Measurements from ENCODE around the gene DENND6B. TPM values are rescaled to one million over a fixed set of nuclear protein-coding genes. Genes with fewer than 3 reads are reported as not detected.
A peak's percentile ranks its signal among the peaks of the same experiment; 100 is the strongest.
"Not testable (repeated sequence)": the region's sequence is repeated elsewhere in the genome, so short reads cannot be mapped to it uniquely, and the experiment has no call there.

The DENND6B gene
- total RNA-seq, 1 experiment from 2014 or later, result 14.3 TPM

DNA sequence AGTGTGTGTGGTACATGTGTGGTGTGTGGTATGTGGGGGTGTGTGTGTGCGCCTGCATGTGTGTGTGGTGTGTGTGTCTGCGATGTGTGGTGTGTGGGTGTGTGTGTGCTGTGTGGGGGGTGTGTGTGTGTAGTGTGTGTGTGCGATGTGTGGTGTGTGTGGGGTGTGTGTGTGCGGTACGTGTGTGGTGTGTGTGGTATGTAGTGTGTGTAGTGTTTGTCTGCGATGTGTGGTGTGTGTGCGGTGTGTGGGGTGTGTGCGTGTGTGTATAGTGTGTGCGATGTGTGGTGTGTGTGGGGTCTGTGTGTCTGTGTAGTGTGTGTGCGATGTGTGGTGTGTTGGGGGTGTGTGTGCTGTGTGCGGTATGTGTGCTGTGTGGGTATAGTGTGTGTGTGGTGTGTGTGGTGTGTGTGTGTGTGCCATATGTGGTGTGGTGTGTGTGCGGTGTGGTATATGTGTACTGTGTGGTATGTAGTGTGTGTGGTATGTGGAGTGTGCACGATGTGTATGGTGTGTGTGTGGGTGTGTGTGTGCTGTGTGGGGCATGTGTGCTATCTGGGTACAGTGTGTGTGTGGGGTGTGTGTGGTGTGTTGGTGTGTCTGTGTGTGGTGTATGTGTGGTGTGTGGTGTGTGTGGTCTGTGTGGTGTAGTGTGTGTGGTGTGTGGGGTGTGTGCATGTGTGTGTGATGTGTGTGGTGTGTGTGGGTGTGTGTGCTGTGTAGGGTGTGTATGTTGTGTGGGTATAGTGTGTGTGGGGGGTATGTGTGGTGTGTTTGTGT is 10.6 kb upstream of the DENND6B start:
- Histone ChIP-seq H3F3A (ENCODE audit: insufficient read depth, low read depth) (peaks cover 59% of the 10 kb centered on the region), H3K4me1 (replicated peaks; ENCODE audit: insufficient read depth) (0 out of 2 replicates have a peak, but pooled peaks cover 4% of the 10 kb centered on the region), H3K4me3 (no peak overlapping the region), H3K9me2 (ENCODE audit: insufficient read depth) (no peaks in the 10 kb centered on the region), H3K79me2 (ENCODE audit: low read depth) (no peaks in the 10 kb centered on the region), H3K27me3 (ENCODE audit: insufficient read depth, low read depth) (no peaks in the 10 kb centered on the region), H3K27ac (no peak overlapping the region), H3K36me3 (ENCODE audit: low read depth) (no peaks in the 10 kb centered on the region), H4K20me1 (ENCODE audit: insufficient read depth) (no peaks in the 10 kb centered on the region), H3K9me3 (ENCODE audit: insufficient read depth, low read depth) (no peaks in the 10 kb centered on the region), H2AFZ (no peak overlapping the region), H3K4me2 (no peak overlapping the region)
- TF ChIP-seq, protein P1, sequence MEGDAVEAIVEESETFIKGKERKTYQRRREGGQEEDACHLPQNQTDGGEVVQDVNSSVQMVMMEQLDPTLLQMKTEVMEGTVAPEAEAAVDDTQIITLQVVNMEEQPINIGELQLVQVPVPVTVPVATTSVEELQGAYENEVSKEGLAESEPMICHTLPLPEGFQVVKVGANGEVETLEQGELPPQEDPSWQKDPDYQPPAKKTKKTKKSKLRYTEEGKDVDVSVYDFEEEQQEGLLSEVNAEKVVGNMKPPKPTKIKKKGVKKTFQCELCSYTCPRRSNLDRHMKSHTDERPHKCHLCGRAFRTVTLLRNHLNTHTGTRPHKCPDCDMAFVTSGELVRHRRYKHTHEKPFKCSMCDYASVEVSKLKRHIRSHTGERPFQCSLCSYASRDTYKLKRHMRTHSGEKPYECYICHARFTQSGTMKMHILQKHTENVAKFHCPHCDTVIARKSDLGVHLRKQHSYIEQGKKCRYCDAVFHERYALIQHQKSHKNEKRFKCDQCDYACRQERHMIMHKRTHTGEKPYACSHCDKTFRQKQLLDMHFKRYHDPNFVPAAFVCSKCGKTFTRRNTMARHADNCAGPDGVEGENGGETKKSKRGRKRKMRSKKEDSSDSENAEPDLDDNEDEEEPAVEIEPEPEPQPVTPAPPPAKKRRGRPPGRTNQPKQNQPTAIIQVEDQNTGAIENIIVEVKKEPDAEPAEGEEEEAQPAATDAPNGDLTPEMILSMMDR (conservative IDR thresholded peaks at IDR 0.05), result no peak
- no peak for TF ChIP-seq EZH2 (IDR thresholded peaks at IDR 0.05; ENCODE audit: low read depth)
- DNase-seq, result no peak
- BruUV-seq (replicated peaks), result no TSS peak
- CTCF ChIA-PET, result no interaction called here
- intact Hi-C loops (cut with micrococcal nuclease; ENCODE audit: unreplicated experiment), result no loop called here
- POLR2A ChIA-PET (ENCODE audit: unreplicated experiment), result no interaction called here

DNA sequence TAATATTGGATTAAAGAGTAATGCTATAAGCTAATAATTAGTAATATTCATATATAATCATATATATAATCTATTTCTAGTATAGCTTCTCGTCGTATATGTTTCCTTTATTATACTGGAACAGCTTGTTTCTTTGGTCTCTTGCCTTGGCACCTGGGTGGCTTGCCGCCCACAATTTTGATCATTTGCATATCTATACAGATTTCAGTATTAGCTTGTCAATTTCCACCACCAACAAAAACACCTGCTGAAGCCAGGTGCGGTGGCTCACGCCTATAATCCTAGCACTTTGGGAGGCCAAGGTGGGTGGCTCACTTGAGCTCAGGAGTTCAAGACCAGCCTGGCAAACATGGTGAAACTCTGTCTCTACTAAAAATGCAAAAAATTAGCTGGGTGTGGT is 7.6 kb upstream of the DENND6B start:
- H3K27ac ChIP-seq; POLR2A ChIA-PET (ENCODE audit: unreplicated experiment); H3K79me2 ChIP-seq (ENCODE audit: low read depth); H3K27me3 ChIP-seq (ENCODE audit: insufficient read depth, low read depth); H4K20me1 ChIP-seq (ENCODE audit: insufficient read depth); CTCF ChIA-PET; H3K9me3 ChIP-seq (ENCODE audit: insufficient read depth, low read depth); intact Hi-C loops (cut with micrococcal nuclease; ENCODE audit: unreplicated experiment); H3K36me3 ChIP-seq (ENCODE audit: low read depth); H3K4me3 ChIP-seq; H3K9me2 ChIP-seq (ENCODE audit: insufficient read depth); H3K4me2 ChIP-seq; DNase-seq; H2AFZ ChIP-seq; BruUV-seq (replicated peaks): not testable (repeated sequence)
- Histone ChIP-seq H3F3A (ENCODE audit: insufficient read depth, low read depth) (peaks cover 54% of the 10 kb centered on the region), H3K4me1 (replicated peaks; ENCODE audit: insufficient read depth) (peaks cover 11% of the 10 kb centered on the region)

DNA sequence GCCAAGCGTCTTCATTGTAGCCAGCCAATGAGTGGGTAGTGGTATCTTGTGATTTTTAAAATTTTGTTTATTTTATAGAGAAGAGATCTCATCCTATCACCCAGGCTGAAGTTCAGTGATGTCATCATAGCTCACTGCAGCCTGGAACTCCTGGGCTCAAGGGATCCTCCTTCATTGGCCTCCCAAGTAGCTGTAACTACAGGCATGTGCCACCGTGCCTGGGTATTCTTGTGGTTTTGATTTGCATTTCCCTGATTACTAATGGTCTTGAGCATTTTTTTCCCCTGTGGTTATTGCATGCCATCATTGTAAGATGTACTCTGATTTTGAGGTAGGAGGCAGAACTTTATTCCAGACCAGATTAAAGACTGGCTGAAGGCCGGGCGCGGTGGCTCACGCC is 2.4 kb upstream of the DENND6B start:
- Histone ChIP-seq H3K9me2 (ENCODE audit: insufficient read depth) (no peaks in the 10 kb centered on the region), H3K27me3 (ENCODE audit: insufficient read depth, low read depth) (no peaks in the 10 kb centered on the region), H3K9me3 (ENCODE audit: insufficient read depth, low read depth) (no peaks in the 10 kb centered on the region), H3K27ac (no peak overlapping the region), H3K4me3 (no peak overlapping the region), H4K20me1 (ENCODE audit: insufficient read depth) (no peaks in the 10 kb centered on the region), H3F3A (ENCODE audit: insufficient read depth, low read depth) (peaks cover 33% of the 10 kb centered on the region; the same call in 1 of the 2 replicates), H3K4me1 (replicated peaks; ENCODE audit: insufficient read depth) (peaks cover 29% of the 10 kb centered on the region), H3K36me3 (ENCODE audit: low read depth) (no peaks in the 10 kb centered on the region), H3K79me2 (ENCODE audit: low read depth) (peaks cover 11% of the 10 kb centered on the region), H2AFZ (no peak overlapping the region), H3K4me2 (no peak overlapping the region)
- POLR2A ChIA-PET (ENCODE audit: unreplicated experiment), result interaction anchor here (0.6 kb wide), 1 partner anchor 58 kb away, joined by 3 read pairs; no protein-coding TSS in a partner anchor
- no TSS peak for BruUV-seq (replicated peaks)
- intact Hi-C loops (cut with micrococcal nuclease; ENCODE audit: unreplicated experiment), result no loop called here
- TF ChIP-seq, protein P1 (conservative IDR thresholded peaks at IDR 0.05), result no peak
- TF ChIP-seq EZH2 (IDR thresholded peaks at IDR 0.05; ENCODE audit: low read depth), result no peak
- CTCF ChIA-PET, result no interaction called here
- DNase-seq, result peak in 1 of 2 experiments; percentile 54
